ENCODE results near the gene EHMT1.
A peak's percentile ranks its signal among the peaks of the same experiment; 100 is the strongest.
"Not testable (repeated sequence)": the region's sequence is repeated elsewhere in the genome, so short reads cannot be mapped to it uniquely, and the experiment has no call there.

Gene EHMT1

GRCh38 chr9:137694962-137695875 lies 76.4 kb downstream of the EHMT1 start:
- DNase-seq, result peak; percentile 25

- no peak for DNase-seq
Observed at GRCh38 chr9:137696136-137696925, 77.5 kb downstream of the EHMT1 start.

GRCh38 chr9:137697193-137697592 lies 78.4 kb downstream of the EHMT1 start:
- no peak for DNase-seq

DNA sequence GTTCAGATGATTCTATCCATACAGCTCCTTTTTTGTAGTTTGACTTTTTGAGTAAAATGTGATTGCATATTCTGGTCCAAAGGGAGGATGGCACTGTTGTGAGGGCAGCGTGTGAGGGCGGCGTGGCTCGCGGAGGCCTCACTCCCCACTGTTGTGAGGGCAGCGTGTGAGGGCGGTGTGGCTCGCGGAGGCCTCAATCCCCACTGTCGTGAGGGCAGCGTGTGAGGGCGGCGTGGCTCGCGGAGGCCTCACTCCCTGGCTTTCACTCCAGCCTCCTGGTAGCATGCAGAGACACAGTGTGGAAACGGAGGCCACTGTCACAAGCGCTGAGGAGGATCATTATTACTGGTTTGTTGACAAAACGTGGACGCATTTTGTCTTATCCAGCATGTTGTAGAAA lies 79.0 kb downstream of the EHMT1 start:
- no peak for DNase-seq

DNA sequence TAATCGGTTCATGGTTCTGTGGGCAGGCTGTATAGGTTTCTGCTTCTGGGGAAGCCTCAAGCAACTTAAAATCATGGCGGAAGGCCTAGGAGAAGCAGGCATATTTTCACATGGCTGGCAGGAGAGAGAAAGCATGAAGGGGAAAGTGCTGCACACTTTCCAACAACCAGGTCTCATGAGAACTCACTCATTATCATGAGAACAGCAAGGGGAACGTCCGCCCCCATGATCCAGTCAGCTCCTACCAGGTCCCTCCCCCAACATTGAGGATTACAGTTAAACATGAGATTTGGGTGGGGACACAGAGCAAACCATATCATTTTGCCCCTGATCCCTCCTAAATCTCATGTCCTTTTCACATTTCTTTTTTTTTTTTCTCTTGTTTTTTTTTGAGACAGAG lies 82.1 kb downstream of the EHMT1 start:
- DNase-seq, result no peak

DNA sequence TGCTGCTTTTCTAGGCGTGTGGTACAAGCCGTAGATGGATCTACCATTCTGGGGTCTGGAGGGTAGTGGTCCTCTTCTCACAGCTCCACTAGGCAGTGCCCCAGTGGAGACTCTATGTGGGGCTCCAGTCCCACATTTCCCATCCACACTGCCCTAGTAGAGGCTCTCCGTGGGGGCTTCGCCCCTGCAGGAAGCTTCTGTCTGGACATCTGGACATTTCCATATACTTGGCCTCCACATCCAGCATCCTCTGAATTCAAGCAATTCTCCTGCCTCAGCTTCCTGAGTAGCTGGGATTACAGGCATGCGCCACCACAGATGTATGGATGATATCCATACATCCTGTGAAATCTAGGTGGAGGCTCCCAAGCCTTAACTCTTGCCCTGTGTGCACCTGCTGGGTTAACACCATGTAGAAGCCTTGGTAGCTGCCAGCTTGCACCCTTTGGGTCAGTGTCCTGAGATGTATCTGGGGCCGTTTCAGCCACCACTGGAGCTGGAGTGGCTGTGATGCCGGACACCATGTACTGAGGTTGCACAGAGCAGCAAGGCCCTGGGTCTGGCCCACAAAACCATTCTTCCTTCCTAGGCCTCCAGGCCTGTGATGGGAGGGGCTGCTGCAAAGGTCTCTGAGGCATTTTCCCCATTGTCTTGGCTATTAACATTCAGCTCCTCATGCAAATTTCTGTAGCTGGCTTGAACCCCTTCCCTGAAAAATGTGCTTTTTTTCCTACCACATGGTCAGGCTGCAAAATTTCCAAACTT lies 84.0 kb downstream of the EHMT1 start:
- no peak for DNase-seq

DNA sequence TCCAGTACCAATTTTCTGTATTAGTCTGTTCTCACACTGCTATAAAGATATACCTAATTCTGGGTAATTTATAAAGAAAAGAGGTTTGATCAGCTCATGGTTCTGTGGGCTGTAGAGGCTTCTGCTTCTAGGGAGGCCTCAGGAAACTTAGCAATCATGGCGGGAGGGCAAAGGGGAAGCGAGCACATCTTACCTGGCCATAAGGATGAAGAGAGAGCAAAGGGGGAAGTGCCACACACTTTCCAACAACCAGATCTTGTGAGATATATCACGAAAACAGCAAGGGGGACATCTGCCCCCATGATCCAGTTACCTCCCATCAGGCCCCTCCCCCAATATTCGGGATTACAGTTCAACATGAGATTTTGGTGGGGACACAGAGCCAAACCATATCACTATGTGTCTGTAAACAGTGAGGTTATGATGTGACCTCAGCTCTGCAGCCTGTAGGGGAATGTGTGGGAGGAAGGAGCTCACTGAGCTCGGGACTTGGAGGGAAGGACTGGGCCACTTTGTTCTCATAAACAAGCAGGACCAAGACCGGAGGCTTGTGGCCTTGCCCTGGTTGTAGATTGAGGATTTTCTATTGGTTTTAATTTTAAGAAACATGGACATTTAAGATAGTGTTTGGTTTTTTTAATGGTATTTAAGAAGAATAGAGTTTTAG lies 85.2 kb downstream of the EHMT1 start:
- no peak for DNase-seq

- no peak for DNase-seq
Observed at GRCh38 chr9:137705443-137705863, 86.6 kb downstream of the EHMT1 start.

GRCh38 chr9:137705906-137706305 lies 87.1 kb downstream of the EHMT1 start:
- no peak for DNase-seq

GRCh38 chr9:137707361-137707760 lies 88.6 kb downstream of the EHMT1 start:
- DNase-seq, result no peak

DNA sequence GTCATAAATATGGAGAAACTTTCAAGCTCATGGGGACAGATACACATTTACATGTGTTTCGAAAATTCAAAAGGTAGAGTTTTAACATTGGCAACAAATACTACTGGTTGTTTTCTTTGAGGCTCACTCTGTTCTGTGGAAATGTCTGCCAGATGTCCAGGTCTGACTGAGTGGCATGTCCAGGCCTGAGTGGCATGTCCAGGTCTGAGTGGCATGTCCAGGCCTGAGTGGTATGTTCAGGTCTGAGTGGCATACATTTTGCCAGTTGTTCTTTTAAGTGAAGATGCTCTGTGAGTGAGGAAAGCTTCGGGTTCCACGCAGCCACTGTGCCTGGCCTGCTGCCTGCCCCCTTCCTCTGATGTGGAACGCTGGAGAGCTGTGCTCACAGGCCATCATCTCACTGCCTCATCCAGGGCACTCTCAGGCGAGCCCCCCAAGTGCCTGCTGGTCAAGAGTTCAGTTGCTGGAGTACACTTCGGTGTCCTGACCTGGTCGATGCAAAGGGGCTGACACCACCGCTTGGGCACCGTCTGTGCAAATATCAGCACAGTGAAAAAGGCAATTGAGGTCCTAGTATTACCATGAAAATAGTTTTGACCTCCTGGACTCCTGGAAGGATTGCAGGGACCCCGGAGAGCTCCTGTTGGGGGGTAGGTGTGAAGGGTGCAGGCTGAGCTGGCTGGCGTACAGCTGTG lies 89.9 kb downstream of the EHMT1 start:
- no peak for DNase-seq

DNA sequence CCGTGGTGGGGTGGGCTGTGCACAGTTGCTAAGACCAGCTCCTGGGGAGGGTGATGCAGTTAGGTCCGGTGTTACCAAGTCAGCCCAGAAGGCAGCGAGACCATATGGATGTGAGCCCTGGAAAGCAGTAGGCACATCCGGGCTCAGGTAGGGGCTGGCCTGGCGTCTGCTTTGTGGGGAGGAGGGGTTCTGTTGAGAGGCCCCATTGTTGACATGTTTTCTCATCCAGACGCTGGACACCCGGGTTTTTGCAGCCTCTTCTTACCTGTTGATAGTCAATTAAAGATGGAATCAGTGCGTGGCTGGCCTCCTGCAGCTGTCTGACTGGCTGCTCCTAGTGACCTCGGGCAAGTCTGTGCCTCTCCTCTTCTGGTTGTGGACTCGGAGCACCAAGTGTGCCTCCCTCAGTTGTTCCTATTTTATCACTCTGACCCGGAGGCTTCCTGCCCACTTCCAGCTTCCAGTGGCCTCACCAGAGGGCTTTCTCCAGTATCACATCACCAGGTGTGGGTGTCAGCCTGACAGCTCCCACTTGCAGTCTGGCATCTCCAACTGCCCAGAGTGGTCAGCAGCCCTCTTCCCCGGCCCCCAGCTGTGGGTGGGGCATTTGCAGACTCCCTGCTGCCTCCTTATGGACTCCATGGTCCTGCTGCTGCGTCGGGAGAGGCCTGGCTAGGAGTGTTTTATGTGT lies 90.8 kb downstream of the EHMT1 start:
- DNase-seq, result no peak

- no peak for DNase-seq
Observed at GRCh38 chr9:137710704-137711103, 91.9 kb downstream of the EHMT1 start.

DNA sequence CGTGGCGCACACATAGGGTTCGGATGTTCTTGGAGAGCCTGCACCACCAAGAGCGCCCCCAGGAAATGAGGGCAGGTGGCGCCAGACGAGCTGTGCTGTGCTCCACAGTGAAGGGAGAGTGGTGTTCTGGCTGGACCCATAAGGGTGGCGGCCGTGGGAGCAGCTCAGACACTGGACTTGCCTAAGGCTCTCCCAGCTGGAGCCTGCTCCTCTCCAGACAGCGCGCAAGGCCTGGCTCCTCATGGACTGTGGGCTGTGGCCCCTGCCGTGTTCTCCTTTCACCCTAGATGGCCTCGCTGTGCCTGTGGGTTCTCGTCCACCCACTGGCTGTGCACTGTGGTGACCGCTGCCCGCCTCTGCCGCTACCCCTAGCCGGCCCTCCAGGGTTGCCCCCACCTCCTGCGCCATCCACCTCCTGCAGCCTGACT lies 92.9 kb downstream of the EHMT1 start:
- DNase-seq, result no peak

GRCh38 chr9:137715321-137715720 lies 96.5 kb downstream of the EHMT1 start:
- no peak for DNase-seq

DNA sequence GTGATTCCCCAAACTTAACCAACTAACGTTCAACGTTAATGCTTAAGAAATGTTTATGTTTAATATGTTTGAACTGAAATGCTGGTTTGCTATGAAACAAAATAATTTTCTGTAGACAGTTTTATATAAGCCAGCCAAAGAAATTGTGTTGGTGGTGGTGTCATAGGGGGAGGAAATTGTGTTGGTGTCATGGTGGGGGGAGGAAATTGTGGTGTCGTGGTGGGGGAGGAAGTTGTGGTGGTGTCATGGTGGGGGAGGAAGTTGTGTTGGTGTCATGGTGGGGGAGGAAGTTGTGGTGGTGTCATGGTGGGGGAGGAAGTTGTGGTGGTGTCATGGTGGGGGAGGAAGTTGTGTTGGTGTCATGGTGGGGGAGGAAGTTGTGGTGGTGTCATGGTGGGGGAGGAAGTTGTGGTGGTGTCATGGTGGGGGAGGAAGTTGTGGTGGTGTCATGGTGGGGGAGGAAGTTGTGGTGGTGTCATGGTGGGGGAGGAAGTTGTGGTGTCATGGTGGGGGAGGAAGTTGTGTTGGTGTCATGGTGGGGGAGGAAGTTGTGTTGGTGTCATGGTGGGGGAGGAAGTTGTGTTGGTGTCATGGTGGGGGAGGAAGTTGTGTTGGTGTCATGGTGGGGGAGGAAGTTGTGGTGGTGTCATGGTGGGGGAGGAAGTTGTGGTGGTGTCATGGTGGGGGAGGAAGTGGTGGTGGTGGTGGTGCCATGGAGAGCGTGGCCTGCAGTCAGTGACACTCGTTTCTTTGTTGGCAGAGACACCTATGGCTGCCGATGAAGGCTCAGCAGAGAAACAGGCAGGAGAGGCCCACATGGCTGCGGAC lies 97.3 kb downstream of the EHMT1 start:
- DNase-seq, result not testable (repeated sequence)

DNA sequence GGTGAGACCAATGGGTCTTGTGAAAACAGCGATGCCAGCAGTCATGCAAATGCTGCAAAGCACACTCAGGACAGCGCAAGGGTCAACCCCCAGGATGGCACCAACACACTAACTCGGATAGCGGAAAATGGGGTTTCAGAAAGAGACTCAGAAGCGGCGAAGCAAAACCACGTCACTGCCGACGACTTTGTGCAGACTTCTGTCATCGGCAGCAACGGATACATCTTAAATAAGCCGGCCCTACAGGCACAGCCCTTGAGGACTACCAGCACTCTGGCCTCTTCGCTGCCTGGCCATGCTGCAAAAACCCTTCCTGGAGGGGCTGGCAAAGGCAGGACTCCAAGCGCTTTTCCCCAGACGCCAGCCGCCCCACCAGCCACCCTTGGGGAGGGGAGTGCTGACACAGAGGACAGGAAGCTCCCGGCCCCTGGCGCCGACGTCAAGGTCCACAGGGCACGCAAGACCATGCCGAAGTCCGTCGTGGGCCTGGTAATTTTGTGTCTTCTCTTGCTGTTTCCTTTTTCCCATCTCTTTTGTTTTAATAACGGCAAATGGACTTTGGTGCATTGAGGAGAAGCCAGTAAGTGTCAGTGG lies 98.0 kb downstream of the EHMT1 start:
- DNase-seq, result no peak

GRCh38 chr9:137717776-137718327 lies 99.0 kb downstream of the EHMT1 start:
- no peak for DNase-seq

DNA sequence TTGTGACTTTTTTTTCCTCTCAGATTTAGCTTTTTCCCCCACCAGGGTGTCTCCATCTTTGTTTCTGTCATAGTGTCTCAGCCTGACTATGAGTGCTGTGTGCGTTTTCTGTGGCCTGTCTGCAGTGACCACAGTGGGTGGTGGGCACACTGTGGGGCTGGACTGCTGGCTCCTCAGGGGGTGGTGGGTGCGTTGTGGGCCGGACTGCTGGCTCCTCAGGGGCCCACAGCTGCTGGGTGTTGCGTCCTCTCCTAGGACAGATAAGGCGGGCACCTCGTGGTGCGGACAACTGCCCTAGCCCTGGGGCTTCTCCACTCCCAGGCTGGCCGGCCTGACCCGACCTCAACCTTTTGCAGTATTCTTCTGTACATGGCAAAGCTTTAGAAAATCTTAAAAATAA lies 100.4 kb downstream of the EHMT1 start:
- no peak for DNase-seq
